ENCODE data around the gene KMT2E. TPM values are rescaled to one million over a fixed set of nuclear protein-coding genes. Genes with fewer than 3 reads are reported as not detected.
"Not testable (repeated sequence)": the region's sequence is repeated elsewhere in the genome, so short reads cannot be mapped to it uniquely, and the experiment has no call there.

Gene KMT2E
- total RNA-seq, 2 donors from 2014 or later: 48.5 to 67.2 TPM

DNA sequence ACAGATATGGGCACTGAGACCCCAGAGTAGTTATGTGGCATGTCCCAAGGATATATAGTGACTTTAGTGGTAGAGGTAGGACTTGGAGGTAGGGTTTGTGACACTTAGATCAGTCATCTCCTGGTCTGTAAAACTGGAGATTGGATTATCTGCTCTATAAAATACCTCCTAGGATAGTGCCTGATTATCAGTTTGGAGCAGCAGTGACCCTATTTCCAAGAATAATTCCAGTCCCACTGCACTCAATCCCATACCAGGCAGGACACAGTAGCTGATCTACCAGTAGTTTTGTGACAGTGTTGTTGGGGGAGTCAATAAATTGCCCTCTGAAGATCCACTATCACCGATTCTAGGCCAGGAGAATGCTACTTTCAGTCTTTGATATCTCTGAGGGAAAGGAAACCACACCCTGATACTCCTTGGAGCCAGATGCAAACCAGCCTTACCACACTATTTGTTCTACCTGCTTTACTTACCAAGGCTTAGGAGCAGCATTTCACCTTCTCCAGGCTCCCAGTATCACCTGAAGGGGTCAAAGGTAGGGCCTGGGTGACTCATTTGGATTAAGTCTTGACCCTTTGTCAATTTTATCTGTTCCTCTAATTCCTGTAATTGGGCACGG lies 30.6 kb downstream of the KMT2E start:
- Histone ChIP-seq H3K4me3 (no peak overlapping the region), H3K27ac (peak overlapping the region in 1 of 4 donors; percentile 4), H3K9me3 (no peaks in the 10 kb centered on the region), H3K4me1 (peaks cover 62% of the 10 kb centered on the region), H3K36me3 (replicated peaks in 1 of 2; ENCODE audit: insufficient read depth in 1 of 2, low read depth in 2 of 2) (peaks cover 0 to 10% of the 10 kb centered on the region in 2 donors), H3K27me3 (no peaks in the 10 kb centered on the region)
- TF ChIP-seq, protein P1, sequence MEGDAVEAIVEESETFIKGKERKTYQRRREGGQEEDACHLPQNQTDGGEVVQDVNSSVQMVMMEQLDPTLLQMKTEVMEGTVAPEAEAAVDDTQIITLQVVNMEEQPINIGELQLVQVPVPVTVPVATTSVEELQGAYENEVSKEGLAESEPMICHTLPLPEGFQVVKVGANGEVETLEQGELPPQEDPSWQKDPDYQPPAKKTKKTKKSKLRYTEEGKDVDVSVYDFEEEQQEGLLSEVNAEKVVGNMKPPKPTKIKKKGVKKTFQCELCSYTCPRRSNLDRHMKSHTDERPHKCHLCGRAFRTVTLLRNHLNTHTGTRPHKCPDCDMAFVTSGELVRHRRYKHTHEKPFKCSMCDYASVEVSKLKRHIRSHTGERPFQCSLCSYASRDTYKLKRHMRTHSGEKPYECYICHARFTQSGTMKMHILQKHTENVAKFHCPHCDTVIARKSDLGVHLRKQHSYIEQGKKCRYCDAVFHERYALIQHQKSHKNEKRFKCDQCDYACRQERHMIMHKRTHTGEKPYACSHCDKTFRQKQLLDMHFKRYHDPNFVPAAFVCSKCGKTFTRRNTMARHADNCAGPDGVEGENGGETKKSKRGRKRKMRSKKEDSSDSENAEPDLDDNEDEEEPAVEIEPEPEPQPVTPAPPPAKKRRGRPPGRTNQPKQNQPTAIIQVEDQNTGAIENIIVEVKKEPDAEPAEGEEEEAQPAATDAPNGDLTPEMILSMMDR (IDR thresholded peaks at IDR 0.05): no peak
- TF ChIP-seq POLR2A (IDR thresholded peaks at IDR 0.05): no peak
- DNase-seq (no peak), ATAC-seq (no peak)
- WGBS, 2 donors: 61% methylated on average over 2 of the region's 2 CpGs
- intact Hi-C loops (cut with DNase I): no loop called here

GRCh38 chr7:105046414-105046813 lies 32.4 kb downstream of the KMT2E start:
- Histone ChIP-seq H3K36me3 (replicated peaks in 1 of 2; ENCODE audit: insufficient read depth in 1 of 2, low read depth in 2 of 2) (peaks cover 0 to 9% of the 10 kb centered on the region in 2 donors), H3K4me1 (peaks cover 43% of the 10 kb centered on the region), H3K27me3 (no peaks in the 10 kb centered on the region), H3K27ac (peak overlapping the region in 3 of 4 donors; percentile 22 to 55 (median 35)), H3K9me3 (no peaks in the 10 kb centered on the region), H3K4me3 (no peak overlapping the region)
- TF ChIP-seq, protein P1 (IDR thresholded peaks at IDR 0.05): no peak
- TF ChIP-seq POLR2A (IDR thresholded peaks at IDR 0.05): no peak
- WGBS, 2 donors: 6 to 20% methylated on average over 1 of the region's 1 CpG
- DNase-seq: no peak
- intact Hi-C loops (cut with DNase I): no loop called here
- ATAC-seq: peak; percentile 76

DNA sequence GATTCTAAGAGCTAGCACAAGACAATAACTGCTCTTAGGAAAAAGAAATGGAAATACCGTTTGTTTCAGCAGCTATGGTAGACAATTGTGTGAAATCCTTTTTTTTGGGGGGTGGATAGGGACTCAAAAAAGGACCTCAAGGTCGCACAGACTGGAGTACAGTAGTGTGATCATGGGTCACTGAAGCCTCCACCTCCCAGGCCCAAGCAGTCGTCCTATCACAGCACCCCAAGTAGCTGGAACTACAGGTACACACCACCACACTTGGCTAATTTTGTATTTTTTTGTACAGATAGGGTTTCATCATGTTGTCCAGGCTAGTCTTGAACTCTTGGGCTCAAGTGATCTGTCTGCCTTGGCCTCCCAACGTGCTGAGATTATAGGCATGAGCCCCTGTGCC lies 33.9 kb downstream of the KMT2E start:
- Histone ChIP-seq H3K27me3 (no peaks in the 10 kb centered on the region), H3K9me3 (no peaks in the 10 kb centered on the region), H3K27ac (no peak overlapping the region), H3K36me3 (replicated peaks in 1 of 2; ENCODE audit: insufficient read depth in 1 of 2, low read depth in 2 of 2) (peaks cover 0 to 4% of the 10 kb centered on the region in 2 donors), H3K4me3 (no peak overlapping the region), H3K4me1 (peaks cover 50% of the 10 kb centered on the region)
- DNase-seq (no peak), ATAC-seq (no peak)
- intact Hi-C loops (cut with DNase I): no loop called here
- WGBS, 2 donors: 70 to 76% methylated on average over 4 of the region's 4 CpGs
- no peak for TF ChIP-seq POLR2A (IDR thresholded peaks at IDR 0.05)
- TF ChIP-seq, protein P1 (IDR thresholded peaks at IDR 0.05): no peak

DNA sequence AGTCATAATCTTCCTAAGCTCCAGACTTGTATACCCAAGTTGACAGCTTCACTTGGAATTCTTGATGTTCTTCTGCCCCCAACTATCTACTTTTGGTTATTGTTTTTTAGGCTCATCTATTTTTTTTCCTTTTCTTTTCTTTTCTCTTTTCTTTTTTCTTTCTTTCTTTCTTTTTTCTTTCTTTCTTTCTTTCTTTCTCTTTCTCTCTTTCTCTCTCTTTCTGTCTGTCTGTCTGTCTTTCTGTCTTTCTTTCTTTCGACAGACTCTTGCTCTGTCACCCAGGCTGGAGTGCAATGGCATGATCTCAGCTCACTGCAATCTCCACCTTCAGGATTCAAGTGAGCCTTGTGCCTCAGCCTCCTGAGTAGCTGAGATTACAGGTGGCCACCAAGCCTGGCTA lies 36.5 kb downstream of the KMT2E start:
- H3K27me3 ChIP-seq: no peaks in the 10 kb centered on the region
- no peak for ATAC-seq
- intact Hi-C loops (cut with DNase I): no loop called here
- TF ChIP-seq, protein P1 (IDR thresholded peaks at IDR 0.05): no peak
- TF ChIP-seq POLR2A (IDR thresholded peaks at IDR 0.05): no peak
- no peak overlapping the region for H3K27ac ChIP-seq
- no peak overlapping the region for H3K4me3 ChIP-seq
- no peaks in the 10 kb centered on the region for H3K36me3 ChIP-seq (replicated peaks in 1 of 2; ENCODE audit: insufficient read depth in 1 of 2, low read depth in 2 of 2)
- WGBS, 2 donors: 94 to 100% methylated on average over 1 of the region's 1 CpG
- peaks cover 52% of the 10 kb centered on the region for H3K4me1 ChIP-seq
- no peaks in the 10 kb centered on the region for H3K9me3 ChIP-seq
- DNase-seq: no peak

DNA sequence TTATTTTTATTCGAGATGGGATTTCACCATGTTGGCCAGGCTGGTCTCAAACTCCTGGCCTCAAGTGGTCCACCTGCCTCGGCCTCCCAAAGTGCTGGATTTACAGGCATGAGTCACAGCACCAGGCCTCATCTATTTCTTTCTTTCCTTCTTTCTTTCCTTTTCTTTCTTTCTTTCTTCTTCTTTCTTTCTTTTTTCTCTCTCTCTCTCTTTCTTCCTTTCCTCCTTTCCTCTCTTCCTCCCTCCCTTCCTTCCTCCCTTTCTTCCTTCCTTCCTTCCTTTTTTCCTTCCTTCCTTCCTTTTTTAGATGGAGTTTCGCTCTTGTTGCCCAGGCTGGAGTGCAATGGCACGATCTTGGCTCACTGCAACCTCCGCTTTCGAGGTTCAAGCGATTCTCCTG lies 36.9 kb downstream of the KMT2E start:
- DNase-seq; intact Hi-C loops (cut with DNase I); H3K9me3 ChIP-seq; H3K27ac ChIP-seq; ATAC-seq; H3K36me3 ChIP-seq (replicated peaks in 1 of 2; ENCODE audit: insufficient read depth in 1 of 2, low read depth in 2 of 2); H3K27me3 ChIP-seq; H3K4me3 ChIP-seq: not testable (repeated sequence)
- H3K4me1 ChIP-seq: peaks cover 52% of the 10 kb centered on the region
- 96 to 97% methylated on average over 7 of the region's 7 CpGs for WGBS, 2 donors
